GM19438 (cell line): ENCODE data around the gene XPR1.

Experiments
- ATAC-seq: cut with Tn5 transposase; IDR thresholded peaks from one replicate; pipeline ENCODE4 v1.9.1; 2021; ENCODE audit warnings: low read depth; ENCODE audit not compliant: unreplicated experiment

Gene XPR1

GRCh38 chr1:180614730-180615129 is 17.1 kb upstream of the XPR1 start:
- no peak for ATAC-seq

GRCh38 chr1:180615493-180616290 is 16.1 kb upstream of the XPR1 start:
- ATAC-seq = no peak

- no peak for ATAC-seq
Measured at GRCh38 chr1:180616439-180616838, 15.4 kb upstream of the XPR1 start.

- no peak for ATAC-seq
Measured at GRCh38 chr1:180617774-180618395, 13.9 kb upstream of the XPR1 start.

GRCh38 chr1:180620581-180620980 is 11.2 kb upstream of the XPR1 start:
- ATAC-seq = no peak

GRCh38 chr1:180622658-180623508 is 8.9 kb upstream of the XPR1 start:
- no peak for ATAC-seq

- ATAC-seq = no peak
Measured at GRCh38 chr1:180623579-180624347, 8.1 kb upstream of the XPR1 start.

GRCh38 chr1:180626711-180627110 is 5.1 kb upstream of the XPR1 start:
- no peak for ATAC-seq

- ATAC-seq = no peak
Measured at GRCh38 chr1:180627411-180627810, 4.4 kb upstream of the XPR1 start.

GRCh38 chr1:180628646-180629045 is 3.2 kb upstream of the XPR1 start:
- ATAC-seq = no peak

- ATAC-seq = no peak
Measured at GRCh38 chr1:180630408-180631193, 1.2 kb upstream of the XPR1 start.

- no peak for ATAC-seq
Measured at GRCh38 chr1:180631194-180631765, 542 bp upstream of the XPR1 start.

GRCh38 chr1:180632326-180633056 is 669 bp downstream of the XPR1 start:
- peak; percentile 41 for ATAC-seq

GRCh38 chr1:180633057-180634056 is 1.5 kb downstream of the XPR1 start:
- no peak for ATAC-seq

GRCh38 chr1:180636138-180636537 is 4.3 kb downstream of the XPR1 start:
- no peak for ATAC-seq

GRCh38 chr1:180639871-180640270 is 8.0 kb downstream of the XPR1 start:
- ATAC-seq = no peak

GRCh38 chr1:180640531-180640949 is 8.7 kb downstream of the XPR1 start:
- ATAC-seq = no peak

GRCh38 chr1:180641662-180642061 is 9.8 kb downstream of the XPR1 start:
- ATAC-seq = no peak
